Effector memory CD8-positive, alpha-beta T cell (primary cell): Measurements from ENCODE around the gene DUSP22.

Experiments
- ATAC-seq: fragments of 150-1000 bp; cut with Tn5 transposase; replicated peaks from 2 replicates; pipeline ENCODE4 v1.10.0; 2021; ENCODE audit warnings: mild to moderate bottlenecking, moderate library complexity
- DNase-seq, 3 experiments: peaks; one replicate each; pipeline ENCODE4 v3.0.0; 2021
- H3K27ac Mint-ChIP-seq, 2 donors: one replicate each; pipeline ENCODE4 v1.8.0; 2022; ENCODE audit warnings: mild to moderate bottlenecking in 2 of 2, mixed read lengths in 2 of 2, moderate library complexity in 2 of 2
- H3K27me3 Mint-ChIP-seq, 2 donors: one replicate each; pipeline ENCODE4 v1.8.0; 2022; ENCODE audit warnings: mixed read lengths in 2 of 2
- H3K36me3 Mint-ChIP-seq: one replicate; pipeline ENCODE4 v1.8.0; 2022; ENCODE audit warnings: mild to moderate bottlenecking, moderate library complexity, mixed read lengths; ENCODE audit not compliant: insufficient read depth
- H3K4me1 Mint-ChIP-seq, 2 donors: one replicate each; pipeline ENCODE4 v1.8.0; 2022; ENCODE audit warnings: low read depth in 2 of 2, mixed read lengths in 2 of 2
- H3K4me3 Mint-ChIP-seq, 2 donors: one replicate each; pipeline ENCODE4 v1.8.0; 2022; ENCODE audit warnings: mild to moderate bottlenecking in 2 of 2, mixed read lengths in 2 of 2, moderate library complexity in 2 of 2
- H3K9me3 Mint-ChIP-seq, 2 donors: one replicate each; pipeline ENCODE4 v1.8.0; 2022; ENCODE audit warnings: mixed read lengths in 2 of 2

The DUSP22 gene

DNA sequence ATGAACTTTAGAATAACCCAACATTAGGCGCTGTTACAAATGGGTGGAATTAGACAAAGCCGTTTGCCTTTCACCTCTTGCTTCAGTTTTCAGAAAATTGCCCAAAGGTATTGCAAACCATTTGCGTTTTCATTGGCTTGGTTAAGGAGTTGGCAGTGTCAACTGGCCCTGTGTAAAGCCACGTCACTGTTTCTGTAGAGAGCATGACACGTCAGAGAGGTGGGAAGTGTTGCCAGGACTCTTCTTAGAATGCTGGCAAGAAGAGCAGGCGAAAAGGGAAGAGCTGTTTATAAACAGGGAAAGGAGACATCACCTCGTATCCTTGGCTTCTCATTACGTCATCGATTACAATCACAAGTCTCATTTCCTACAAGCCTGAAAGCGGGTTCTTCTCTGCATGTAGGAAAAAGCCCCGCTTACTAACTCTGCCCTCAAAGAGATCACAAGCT is 95.0 kb downstream of the DUSP22 start:
- no peaks in the 10 kb centered on the region for H3K9me3 Mint-ChIP-seq
- H3K27me3 Mint-ChIP-seq = peaks cover 17 to 63% of the 10 kb centered on the region in 2 donors
- ATAC-seq (no peak), DNase-seq (no peak)
- peaks cover 4% of the 10 kb centered on the region for H3K36me3 Mint-ChIP-seq
- no peak overlapping the region for H3K27ac Mint-ChIP-seq
- peaks cover 11 to 20% of the 10 kb centered on the region in 2 donors for H3K4me1 Mint-ChIP-seq
- no peak overlapping the region for H3K4me3 Mint-ChIP-seq

GRCh38 chr6:388202-388903 is 96.1 kb downstream of the DUSP22 start:
- Mint-ChIP-seq H3K4me3 (no peak overlapping the region), H3K27me3 (peaks cover 10 to 55% of the 10 kb centered on the region in 2 donors), H3K9me3 (no peaks in the 10 kb centered on the region), H3K36me3 (peaks cover 4% of the 10 kb centered on the region), H3K27ac (no peak overlapping the region), H3K4me1 (peaks cover 13 to 20% of the 10 kb centered on the region in 2 donors)
- no peak for DNase-seq
- ATAC-seq = no peak

GRCh38 chr6:389143-389542 is 96.9 kb downstream of the DUSP22 start:
- peaks cover 18 to 26% of the 10 kb centered on the region in 2 donors for H3K4me1 Mint-ChIP-seq
- no peak overlapping the region for H3K27ac Mint-ChIP-seq
- peaks cover 11 to 55% of the 10 kb centered on the region in 2 donors for H3K27me3 Mint-ChIP-seq
- DNase-seq = no peak
- peak overlapping the region; percentile 19 to 90 for H3K4me3 Mint-ChIP-seq
- H3K36me3 Mint-ChIP-seq = peaks cover 7% of the 10 kb centered on the region
- no peak for ATAC-seq
- no peaks in the 10 kb centered on the region for H3K9me3 Mint-ChIP-seq

GRCh38 chr6:389622-390021 is 97.3 kb downstream of the DUSP22 start:
- ATAC-seq = peak; percentile 49
- H3K9me3 Mint-ChIP-seq = no peaks in the 10 kb centered on the region
- H3K4me1 Mint-ChIP-seq = peaks cover 18 to 28% of the 10 kb centered on the region in 2 donors
- peak in 1 of 3 experiments; percentile 15 for DNase-seq
- no peak overlapping the region for H3K27ac Mint-ChIP-seq
- peak overlapping the region; percentile 19 to 90 for H3K4me3 Mint-ChIP-seq
- H3K36me3 Mint-ChIP-seq = peaks cover 9% of the 10 kb centered on the region
- peaks cover 7 to 52% of the 10 kb centered on the region in 2 donors for H3K27me3 Mint-ChIP-seq

DNA sequence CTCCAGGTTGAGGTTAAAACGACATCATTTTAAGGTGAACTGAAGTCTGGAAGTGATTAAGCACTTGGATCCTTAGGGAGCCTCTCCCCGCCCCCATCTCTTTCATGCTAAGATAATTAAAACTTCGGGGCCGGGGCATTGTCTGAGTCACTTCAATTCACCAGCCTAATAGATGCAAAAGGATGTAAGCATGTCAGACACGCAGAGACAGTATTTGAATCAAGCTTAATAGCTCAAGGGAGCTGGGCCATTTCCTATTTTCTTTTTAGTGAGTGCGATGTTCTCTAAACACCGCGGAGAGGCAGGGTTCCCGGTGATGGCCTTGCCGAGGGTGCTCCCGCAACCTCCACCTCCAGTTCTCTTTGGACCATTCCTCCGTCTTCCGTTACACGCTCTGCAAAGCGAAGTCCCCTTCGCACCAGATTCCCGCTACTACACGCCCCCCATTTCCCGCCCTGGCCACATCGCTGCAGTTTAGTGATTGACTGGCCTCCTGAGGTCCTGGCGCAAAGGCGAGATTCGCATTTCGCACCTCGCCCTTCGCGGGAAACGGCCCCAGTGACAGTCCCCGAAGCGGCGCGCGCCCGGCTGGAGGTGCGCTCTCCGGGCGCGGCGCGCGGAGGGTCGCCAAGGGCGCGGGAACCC is 98.7 kb downstream of the DUSP22 start:
- peak; percentile 27 for ATAC-seq
- H3K36me3 Mint-ChIP-seq = peaks cover 12% of the 10 kb centered on the region
- H3K27me3 Mint-ChIP-seq = peaks cover 7 to 38% of the 10 kb centered on the region in 2 donors
- H3K4me3 Mint-ChIP-seq = peak overlapping the region; percentile 85 to 90
- H3K4me1 Mint-ChIP-seq = peaks cover 18 to 28% of the 10 kb centered on the region in 2 donors
- no peaks in the 10 kb centered on the region for H3K9me3 Mint-ChIP-seq
- H3K27ac Mint-ChIP-seq = no peak overlapping the region
- peak in 1 of 3 experiments; percentile 21 for DNase-seq

GRCh38 chr6:391559-392440 is 99.5 kb downstream of the DUSP22 start, which contains the start of gene IRF4:
TSS of gene IRF4 (plus strand) at chr6:391752. CDS start at chr6:393153, 1,401 bp downstream.
- Mint-ChIP-seq H3K27me3 (peaks cover 7 to 32% of the 10 kb centered on the region in 2 donors), H3K27ac (peak within 1 kb of the TSS in 1 of 2 donors; percentile 15)
- peak in 1 of 3 experiments; percentile 26 for DNase-seq

DNA sequence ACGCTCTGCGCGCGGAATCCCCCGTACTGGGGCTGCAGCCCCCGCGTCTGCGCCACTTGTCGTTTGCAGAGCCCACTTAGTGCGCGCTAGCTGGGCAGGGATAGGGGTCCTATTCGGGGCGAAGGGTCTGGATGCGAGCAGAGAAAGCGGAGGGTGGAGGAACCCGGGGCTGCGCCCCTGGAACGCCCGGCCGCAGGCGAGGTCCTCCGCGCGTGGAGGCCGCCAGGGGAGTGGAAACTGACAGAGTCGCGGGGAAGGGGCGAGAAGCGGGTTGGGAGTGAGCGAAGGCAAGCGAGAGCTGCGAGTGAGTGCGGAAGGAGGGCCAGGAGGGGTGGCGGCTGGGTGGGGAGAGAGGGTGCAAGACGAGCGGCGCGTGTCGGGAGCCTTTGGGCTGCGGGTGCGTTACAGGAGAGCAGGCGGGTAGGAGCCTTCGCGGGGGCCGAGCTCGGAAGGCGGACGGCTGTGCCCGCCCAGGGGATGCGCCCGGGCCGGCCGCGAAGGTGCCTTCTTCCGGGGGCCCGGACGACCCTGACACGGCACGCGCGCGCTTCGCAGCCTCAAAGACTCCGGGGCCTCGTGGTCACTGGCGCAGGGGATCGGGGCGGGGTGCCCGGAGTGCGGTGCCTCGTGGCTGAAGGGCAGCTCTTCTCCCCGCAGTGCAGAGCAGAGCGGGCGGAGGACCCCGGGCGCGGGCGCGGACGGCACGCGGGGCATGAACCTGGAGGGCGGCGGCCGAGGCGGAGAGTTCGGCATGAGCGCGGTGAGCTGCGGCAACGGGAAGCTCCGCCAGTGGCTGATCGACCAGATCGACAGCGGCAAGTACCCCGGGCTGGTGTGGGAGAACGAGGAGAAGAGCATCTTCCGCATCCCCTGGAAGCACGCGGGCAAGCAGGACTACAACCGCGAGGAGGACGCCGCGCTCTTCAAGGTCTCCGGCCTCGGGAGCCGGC is 100.4 kb downstream of the DUSP22 start:
- H3K36me3 Mint-ChIP-seq = peaks cover 15% of the 10 kb centered on the region
- H3K4me1 Mint-ChIP-seq = peaks cover 18 to 28% of the 10 kb centered on the region in 2 donors
- H3K9me3 Mint-ChIP-seq = no peaks in the 10 kb centered on the region
- peak overlapping the region; percentile 85 to 90 for H3K4me3 Mint-ChIP-seq
- H3K27me3 Mint-ChIP-seq = peaks cover 7 to 29% of the 10 kb centered on the region in 2 donors
- no peak overlapping the region for H3K27ac Mint-ChIP-seq
- peak; percentile 49 for ATAC-seq
- DNase-seq = peak in 1 of 3 experiments; percentile 40

More at GRCh38 chr6:391559-392440, 99.5 kb downstream of the DUSP22 start, which contains the start of gene IRF4:
- Mint-ChIP-seq H3K36me3 (peaks cover 12% of the 10 kb centered on the region), H3K4me3 (peak within 1 kb of the TSS; percentile 85 to 90), H3K4me1 (peaks cover 18 to 28% of the 10 kb centered on the region in 2 donors), H3K9me3 (no peaks in the 10 kb centered on the region)
- peak; percentile 35 for ATAC-seq

GRCh38 chr6:393391-394221 is 101.3 kb downstream of the DUSP22 start:
- Mint-ChIP-seq H3K27me3 (peaks cover 7 to 20% of the 10 kb centered on the region in 2 donors), H3K27ac (peak overlapping the region; percentile 3 to 73), H3K4me3 (peak overlapping the region; percentile 85 to 90), H3K9me3 (no peaks in the 10 kb centered on the region), H3K36me3 (peaks cover 15% of the 10 kb centered on the region), H3K4me1 (peaks cover 18 to 28% of the 10 kb centered on the region in 2 donors)
- DNase-seq (no peak), ATAC-seq (peak; percentile 9)

DNA sequence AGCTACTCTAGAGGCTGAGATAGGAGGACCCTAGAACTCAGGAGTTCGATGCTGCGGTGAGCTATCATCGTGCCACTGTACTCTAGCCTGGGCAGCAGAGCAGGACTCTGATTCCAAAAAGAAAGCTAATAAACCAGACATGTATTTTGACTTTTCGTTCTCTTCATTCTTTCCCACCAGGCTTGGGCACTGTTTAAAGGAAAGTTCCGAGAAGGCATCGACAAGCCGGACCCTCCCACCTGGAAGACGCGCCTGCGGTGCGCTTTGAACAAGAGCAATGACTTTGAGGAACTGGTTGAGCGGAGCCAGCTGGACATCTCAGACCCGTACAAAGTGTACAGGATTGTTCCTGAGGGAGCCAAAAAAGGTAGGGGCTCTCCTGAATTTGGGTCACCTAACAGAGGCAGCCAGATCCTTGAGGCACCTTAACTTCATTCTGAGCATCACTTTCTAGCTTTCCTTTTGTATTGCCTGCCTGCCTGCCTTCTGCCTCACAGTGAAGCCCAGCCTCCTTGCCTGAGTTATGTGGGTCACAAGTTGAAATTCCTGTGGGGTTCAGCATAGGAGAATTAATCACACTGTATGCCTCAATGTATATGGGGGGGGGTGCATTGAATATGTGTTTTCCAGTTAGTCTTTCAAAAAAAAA is 102.5 kb downstream of the DUSP22 start:
- Mint-ChIP-seq H3K27ac (no peak overlapping the region), H3K36me3 (peaks cover 22% of the 10 kb centered on the region), H3K4me1 (peaks cover 13 to 26% of the 10 kb centered on the region in 2 donors), H3K9me3 (no peaks in the 10 kb centered on the region), H3K4me3 (peak overlapping the region; percentile 85 to 90), H3K27me3 (peaks cover 7 to 17% of the 10 kb centered on the region in 2 donors)
- ATAC-seq = no peak
- DNase-seq = no peak

- Mint-ChIP-seq H3K27ac (no peak overlapping the region), H3K9me3 (no peaks in the 10 kb centered on the region), H3K27me3 (peaks cover 7 to 17% of the 10 kb centered on the region in 2 donors), H3K4me3 (no peak overlapping the region), H3K4me1 (peaks cover 12 to 22% of the 10 kb centered on the region in 2 donors), H3K36me3 (peaks cover 29% of the 10 kb centered on the region)
- ATAC-seq = no peak
- no peak for DNase-seq
Observed at GRCh38 chr6:395432-396125, 103.3 kb downstream of the DUSP22 start.

DNA sequence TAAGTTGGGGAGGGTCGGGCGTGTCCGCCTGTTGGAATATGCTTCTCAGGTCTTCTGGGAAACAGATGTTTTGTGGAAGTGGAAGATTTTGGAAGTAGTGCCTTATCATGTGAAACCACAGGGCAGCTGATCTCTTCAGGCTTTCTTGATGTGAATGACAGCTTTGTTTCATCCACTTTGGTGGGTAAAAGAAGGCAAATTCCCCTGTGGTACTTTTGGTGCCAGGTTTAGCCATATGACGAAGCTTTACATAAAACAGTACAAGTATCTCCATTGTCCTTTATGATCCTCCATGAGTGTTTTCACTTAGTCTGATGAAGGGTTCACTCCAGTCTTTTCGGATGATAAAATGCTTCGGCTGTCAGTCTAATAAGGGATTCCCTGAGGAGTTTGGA is 103.8 kb downstream of the DUSP22 start:
- Mint-ChIP-seq H3K4me1 (peaks cover 10 to 17% of the 10 kb centered on the region in 2 donors), H3K4me3 (no peak overlapping the region)

More for the DNA sequence above, 103.8 kb downstream of the DUSP22 start:
- H3K27me3 Mint-ChIP-seq = peaks cover 7 to 17% of the 10 kb centered on the region in 2 donors
- H3K27ac Mint-ChIP-seq = no peak overlapping the region
- H3K36me3 Mint-ChIP-seq = peaks cover 30% of the 10 kb centered on the region
- DNase-seq (no peak), ATAC-seq (no peak)
- H3K9me3 Mint-ChIP-seq = no peaks in the 10 kb centered on the region
